ENCODE measurements around the gene TP53AIP1.

DNA sequence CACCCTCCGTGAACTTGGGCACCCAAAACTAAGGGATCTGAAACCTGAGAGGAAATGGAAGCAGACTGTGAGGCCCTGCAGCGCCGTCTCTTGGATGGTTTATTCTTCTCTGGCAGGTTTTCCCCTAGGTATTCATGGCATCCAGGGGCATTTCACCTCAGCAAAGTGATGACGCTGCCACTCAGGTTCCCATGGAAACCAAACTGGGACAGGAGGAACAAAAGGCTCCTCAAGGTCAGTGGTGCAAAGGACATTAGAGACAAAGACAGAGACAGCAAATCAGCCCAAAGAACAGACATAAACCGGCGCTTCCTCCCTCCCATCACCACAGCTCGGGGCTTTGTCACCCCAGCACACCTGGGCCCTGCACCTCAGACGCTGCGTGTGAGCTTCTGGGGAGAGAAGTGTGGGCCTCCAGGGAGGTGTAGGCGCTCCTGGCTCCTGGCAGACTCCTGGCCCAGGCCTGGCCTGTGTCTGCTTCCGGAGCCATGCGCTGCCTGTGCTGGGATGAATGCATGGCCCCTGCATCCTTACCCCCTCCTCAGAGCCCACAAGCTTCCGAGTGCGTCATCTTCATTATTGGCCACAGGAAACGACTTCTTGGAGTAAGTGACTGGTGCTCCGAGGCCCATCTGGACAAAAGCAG, 5.9 kb downstream of the TP53AIP1 start:
- TF ChIP-seq POLR2A (IDR thresholded peaks at IDR 0.05), result no peak
- TF ChIP-seq, protein P1, sequence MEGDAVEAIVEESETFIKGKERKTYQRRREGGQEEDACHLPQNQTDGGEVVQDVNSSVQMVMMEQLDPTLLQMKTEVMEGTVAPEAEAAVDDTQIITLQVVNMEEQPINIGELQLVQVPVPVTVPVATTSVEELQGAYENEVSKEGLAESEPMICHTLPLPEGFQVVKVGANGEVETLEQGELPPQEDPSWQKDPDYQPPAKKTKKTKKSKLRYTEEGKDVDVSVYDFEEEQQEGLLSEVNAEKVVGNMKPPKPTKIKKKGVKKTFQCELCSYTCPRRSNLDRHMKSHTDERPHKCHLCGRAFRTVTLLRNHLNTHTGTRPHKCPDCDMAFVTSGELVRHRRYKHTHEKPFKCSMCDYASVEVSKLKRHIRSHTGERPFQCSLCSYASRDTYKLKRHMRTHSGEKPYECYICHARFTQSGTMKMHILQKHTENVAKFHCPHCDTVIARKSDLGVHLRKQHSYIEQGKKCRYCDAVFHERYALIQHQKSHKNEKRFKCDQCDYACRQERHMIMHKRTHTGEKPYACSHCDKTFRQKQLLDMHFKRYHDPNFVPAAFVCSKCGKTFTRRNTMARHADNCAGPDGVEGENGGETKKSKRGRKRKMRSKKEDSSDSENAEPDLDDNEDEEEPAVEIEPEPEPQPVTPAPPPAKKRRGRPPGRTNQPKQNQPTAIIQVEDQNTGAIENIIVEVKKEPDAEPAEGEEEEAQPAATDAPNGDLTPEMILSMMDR (IDR thresholded peaks at IDR 0.05), result no peak

Measured in uterus (tissue), 2 donors.